GM19099 (cell line): ENCODE data around the gene CFAP77.

ENCODE experiments used
- POLR2A ChIP-seq: IDR thresholded peaks from 3 replicates; pipeline ENCODE4 v1.6.1; 2011; ENCODE audit warnings: low read depth; ENCODE audit not compliant: insufficient read length; ENCODE audit errors: extremely low read depth

The CFAP77 gene

DNA sequence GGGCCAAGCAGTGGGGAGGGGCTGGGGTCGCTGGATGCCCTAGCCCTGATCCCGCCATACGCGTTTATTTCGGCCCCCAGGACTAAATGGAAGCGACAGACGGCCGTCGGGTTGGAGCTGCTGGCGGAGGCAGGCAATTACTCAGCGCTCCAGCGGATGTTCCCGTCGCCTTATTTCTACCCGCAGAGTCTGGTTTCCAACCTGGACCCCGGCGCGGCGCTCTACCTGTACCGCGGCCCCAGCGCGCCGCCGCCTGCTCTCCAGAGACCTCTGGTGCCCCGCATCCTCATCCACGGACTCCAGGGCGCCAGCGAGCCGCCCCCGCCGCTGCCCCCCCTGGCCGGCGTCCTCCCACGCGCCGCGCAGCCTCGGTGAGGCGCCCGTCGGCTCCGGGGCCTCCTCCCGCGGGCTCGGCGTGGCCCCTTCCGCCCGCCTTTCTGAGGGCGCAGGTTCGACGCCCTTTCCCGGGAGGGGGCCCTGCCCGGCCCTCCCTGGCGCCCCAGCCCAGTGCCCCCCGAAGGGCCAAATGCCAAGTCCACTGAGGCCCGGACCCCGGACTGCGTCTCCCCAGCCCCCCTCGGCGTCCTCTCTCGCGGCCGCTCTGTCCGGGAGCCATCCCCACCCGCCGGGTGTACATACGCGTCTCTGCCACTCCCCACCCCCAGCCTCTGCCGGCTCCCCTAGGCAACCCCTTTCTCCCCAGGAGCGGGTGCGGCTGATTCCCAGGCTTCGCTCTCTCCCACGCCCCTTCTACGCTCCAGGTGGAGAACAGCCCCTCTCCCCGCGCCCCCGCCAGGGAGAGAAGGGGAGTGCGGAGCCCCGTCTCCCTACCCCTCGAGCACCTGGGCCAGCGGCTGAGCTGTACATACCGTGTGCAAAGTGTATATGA lies 179.4 kb downstream of the CFAP77 start:
- no peak for TF ChIP-seq POLR2A

DNA sequence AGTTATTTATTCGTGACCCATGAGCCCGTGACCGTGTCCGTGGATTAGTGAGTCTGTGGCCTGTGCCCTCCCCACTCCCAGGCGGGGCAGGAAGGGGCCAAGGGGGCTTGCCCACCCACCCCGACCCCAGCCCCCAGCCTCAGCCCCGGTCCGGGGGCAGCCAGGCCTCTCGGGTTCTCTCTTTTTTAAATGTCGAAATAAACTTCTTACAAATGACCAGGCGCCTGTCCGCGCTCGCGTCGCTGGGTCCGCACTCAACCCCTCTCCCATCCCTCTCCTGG lies 180.0 kb downstream of the CFAP77 start:
- TF ChIP-seq POLR2A = no peak

DNA sequence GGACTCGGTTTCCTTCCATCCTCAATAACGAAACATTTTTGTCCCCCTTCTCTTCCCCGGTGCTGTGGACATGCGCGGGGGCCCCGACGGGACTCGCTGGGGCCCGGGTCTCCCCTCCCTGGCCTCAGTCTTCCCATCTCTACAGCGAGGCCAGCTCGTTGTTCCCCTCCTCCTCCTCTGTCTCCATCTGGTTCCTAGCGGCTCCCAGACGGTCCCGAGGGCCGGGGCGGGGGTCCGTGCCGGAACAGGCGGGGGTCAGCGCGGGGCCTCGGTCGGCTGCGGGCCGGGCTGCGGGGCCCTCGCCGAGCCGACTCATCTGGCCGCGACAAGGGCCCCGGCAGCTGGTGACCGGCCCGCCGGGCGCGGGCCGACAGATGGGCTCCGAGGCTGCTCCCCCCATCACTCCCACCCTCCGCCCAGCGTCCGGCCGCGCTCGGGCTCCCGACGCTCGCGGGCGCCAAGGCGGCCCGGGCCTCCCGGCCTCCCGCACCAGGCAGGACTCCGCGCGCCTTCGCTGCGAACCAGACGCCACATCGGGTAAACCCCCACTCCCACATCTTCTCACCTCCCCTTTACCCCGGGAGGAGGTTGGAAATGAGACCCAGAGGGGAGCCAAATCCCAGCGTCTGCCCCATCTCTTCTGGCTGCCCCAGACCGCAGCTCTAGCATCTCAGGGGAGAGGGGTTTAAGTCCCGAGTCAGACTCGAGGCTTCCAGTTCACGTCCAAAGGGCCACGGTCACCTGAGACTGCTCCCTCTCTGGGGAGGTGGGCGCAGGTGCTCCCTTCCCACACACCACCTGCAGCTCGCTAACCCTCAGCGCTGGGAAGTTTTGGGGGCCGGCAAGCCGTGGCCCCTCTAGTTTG lies 180.5 kb downstream of the CFAP77 start:
- TF ChIP-seq POLR2A = no peak

DNA sequence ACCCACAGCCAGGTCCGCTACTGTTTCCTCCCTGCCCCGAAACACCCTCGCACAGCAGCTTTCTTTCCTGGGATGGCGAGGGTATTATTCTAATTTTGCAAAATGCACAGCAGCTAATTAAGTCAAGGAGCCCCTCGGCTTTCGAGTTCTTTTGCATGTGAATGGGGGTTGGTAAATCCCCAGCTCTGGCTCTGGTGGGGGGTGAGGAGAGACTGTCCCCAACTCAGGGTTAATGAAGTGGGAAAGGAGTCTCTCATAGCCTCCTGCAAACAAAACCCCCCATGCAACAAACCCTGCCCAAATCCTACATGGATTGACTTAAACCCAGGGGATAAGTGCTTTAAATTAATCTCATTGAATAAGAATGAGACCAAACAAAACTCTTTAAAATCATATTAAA lies 181.2 kb downstream of the CFAP77 start:
- no peak for TF ChIP-seq POLR2A

DNA sequence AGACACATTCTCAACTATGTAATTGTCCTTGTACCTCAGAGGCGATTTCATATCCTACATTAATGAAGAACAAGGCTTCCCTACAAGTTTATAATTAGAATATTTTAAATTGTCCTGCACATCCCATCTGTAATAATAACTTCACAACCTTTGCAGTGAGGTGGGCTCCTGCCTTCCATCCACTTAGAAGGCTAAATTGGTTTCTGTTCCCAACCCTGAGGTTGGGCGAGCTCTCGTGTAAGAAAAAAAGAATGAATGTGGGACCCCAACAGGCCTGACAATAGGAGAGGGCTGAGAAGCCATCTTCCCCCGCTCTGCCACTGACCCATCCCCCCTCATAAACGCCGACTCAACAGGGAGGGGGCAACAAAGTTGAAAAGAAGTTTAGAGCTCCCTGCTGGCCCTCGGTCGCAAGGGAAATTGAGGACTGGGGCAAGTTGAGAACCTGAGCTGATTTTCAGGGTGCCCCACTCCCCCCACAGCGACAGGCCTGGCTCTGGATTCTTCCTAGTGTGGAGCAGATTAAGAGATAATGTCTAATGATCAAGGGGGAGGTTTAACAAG lies 181.8 kb downstream of the CFAP77 start:
- TF ChIP-seq POLR2A = no peak

DNA sequence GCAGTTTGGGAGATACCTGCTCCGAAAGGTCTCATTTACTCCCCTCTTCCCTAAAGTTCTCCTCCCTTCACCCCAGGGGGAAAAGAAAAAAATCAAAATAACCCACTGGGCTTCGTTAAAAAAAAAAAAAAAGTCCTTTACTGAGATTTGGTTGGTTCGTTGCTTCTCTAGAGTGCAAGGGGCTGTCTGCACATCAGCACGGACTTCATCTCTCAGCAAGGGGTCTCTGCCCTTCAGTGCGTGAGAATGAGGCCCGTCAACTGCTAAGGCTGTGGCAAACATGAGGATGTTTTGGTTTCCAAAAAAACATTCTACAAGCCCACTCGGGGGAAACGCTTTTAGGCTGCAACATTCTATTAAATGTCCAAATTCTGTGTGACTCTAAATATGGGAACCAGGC lies 182.4 kb downstream of the CFAP77 start:
- TF ChIP-seq POLR2A = no peak

DNA sequence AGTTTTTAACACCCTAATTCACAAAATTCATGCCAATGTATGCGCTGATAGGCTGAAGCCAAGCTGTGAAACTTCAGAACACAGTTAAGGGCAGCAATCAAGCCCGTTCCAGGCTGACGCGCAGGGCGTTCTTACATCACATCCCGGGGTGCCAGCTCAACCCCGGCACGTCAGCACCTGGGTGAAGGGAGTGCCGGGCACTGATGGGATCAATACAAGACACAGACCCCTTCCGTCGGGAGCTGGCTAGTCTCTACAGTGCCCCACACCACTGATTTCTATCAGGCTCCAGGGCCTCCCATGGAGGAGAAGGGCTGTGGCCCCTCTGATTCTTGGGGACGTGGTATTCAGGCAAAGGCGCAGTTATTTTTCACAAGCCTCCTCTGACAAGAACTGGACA lies 184.4 kb downstream of the CFAP77 start:
- no peak for TF ChIP-seq POLR2A

DNA sequence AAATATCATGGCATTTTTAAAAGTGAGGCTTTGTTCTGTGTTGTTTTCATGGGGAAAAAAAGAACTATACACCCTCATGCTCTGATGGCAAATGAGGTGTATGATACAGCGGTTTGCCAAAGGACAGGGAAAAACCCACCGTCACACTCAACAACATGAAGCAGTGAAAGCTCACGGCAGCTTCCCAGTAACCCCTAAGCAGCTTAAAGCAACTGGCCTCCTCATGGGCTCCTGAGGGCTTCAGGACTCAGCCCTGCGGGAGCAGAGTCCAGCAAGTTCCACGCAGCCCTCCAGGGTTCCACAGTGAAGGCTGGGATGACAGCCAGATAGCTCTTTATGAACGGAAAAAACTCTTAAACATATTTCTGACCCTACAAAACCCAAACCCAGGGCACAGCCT lies 185.3 kb downstream of the CFAP77 start:
- TF ChIP-seq POLR2A = no peak

DNA sequence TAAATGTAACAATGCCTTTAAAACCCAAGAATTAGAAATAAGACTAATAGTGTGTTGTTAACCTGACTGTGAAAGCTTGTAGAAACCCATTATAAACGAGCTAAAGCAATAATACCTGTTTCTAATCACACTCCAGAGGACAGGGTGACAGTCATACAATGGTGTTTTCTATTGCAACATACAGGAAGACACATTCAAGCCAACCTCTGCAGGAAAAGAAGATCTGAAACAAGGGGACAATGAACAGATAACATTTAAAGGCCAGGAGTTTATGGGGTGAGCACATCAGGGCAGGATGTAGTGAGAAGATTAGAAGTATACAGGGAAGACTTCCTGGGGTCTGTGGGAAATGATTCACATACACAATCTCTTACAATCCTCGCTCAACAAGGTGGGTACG lies 186.2 kb downstream of the CFAP77 start:
- no peak for TF ChIP-seq POLR2A

DNA sequence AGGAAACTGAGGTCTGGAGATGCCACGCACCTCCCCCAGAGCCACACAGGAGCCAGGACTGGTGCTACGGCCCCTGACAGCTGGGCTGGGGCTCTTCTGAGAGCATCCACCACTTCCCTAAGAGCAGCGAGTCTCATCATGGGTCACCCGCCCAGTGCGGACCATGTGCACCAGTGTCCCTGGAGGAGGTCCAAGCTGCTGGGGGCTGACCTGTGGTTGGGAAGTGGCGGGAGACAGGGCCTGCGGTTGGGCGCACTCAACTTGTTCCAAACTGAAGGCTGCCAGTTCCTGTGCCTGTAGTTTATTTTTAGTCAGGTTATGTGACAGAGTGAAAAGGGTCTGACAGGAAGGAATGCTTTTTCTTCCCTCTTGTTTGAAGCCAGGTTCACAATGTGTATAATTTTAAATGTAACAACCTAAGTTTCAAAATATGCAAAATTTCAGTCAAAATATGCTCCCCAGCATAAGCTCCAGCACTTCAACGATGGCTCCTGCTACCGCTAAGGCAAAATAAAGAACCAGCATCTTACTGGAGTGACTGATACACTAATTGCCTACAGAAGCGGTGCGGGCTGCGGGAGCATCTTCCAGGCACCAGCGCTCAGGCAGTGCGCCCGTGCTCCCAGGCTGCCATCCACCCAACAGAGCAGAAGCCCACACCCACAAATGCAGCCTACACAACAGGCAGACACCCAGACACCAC lies 187.2 kb downstream of the CFAP77 start:
- no peak for TF ChIP-seq POLR2A

DNA sequence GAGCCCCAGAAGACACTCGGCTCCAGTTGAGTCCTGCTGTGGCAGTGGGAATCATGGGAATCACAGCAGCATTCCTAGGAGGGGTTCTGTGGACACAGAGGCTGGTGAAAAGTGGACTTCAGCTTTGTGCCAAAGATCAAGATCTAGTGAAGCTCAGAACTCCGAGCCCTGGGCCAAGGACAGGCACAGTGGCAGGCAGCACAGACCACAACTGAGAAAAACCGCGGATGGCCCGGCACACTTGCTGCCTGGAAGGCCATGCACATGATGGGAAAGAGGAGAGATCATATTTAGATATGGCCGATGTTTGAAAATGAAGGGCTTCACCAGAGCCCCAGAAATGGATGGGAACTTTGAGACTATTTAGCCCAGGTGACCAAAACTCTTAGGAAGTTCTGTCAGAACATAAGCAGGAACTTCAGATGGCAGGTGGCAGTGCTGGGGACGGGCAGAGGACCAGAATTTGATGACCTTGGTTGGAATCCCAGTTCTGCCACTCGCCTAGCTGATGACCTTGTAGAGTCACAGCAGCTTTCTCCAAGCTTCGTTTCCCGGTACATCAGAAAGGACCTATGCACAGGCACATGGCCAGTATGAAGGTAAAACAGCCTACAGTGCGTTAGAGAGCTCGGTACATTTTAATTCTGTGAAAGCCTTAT lies 190.4 kb downstream of the CFAP77 start:
- TF ChIP-seq POLR2A = no peak

DNA sequence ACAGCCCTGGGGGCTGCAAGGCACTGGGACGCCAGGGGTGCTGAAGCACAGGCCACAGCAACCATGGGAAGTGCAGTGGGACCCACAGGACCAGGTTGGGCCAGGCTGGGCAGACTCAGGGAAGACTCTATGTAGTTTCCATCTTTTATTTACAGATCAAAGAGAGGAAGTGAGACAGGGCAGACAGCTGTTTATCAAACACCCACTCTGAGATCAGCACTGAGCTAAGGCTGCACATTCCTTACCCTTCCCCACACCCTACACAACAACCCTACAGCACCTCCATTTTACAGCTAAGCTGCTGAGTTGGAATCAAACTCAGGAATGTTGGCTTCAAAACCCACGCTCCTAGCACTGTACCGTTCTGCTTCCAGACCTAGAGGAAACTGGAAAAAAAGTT lies 192.2 kb downstream of the CFAP77 start:
- TF ChIP-seq POLR2A = no peak

DNA sequence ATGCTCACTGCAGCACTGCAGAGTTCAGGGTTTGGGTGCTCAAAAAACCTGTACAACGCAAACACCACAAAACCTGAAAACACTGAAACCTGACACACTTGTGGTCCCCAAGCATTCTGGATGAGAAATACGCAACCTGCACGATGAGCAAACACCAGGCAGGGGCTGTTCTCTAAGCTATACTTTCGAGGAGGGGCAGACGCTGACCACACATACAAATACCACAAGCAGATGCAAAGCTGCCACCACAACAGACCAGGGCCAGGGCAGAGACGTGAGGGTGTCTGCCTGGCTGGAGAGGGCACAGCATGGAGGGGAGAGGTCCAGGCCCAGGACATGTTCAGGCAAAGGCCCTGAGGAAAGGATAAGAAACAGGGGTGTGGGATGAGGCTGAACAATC lies 195.4 kb downstream of the CFAP77 start:
- no peak for TF ChIP-seq POLR2A

DNA sequence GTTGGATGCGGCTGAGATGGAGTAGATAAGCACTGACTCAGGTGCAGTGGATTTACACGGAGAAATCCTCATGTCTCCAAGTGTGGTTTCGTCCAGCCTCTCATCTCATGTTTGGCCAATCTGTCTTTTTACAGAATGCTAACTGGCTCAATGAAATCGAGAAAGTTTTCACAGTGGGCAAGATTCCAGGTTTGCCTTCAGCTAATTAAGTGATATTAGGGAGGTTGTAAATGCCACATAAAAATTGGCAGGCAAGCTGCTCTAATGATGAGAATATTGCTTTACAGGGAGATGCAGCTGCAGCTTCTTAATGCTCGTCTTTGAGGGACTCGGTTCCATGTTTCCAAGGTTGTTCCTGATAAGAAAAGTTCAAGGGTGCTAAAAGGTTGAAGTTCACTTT lies 196.1 kb downstream of the CFAP77 start:
- TF ChIP-seq POLR2A = no peak

DNA sequence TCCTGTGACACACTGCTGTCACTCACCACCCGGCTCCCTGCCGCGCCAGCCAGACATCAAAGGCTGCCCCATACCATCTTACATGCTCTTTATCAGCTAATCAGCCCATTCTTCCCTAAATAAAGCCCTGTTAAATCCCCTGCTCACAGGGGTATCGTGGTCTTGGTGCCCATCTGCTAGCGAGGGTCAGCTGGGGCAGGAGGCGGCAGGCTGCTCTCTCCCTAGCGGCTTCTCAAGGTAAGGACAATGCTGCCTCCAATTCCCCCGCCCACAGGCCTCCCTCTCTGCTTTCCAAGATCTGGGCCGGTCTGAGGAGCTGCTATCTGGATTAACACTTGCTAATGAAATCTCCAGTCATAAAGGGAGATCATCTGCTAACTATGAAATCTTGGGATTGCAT lies 199.2 kb downstream of the CFAP77 start:
- TF ChIP-seq POLR2A = no peak
